Parathyroid adenoma (tissue), 2 donors: Measurements from ENCODE around the gene EPAS1.
A peak's percentile ranks its signal among the peaks of the same experiment; 100 is the strongest.

ENCODE experiments used
- H2AFZ ChIP-seq: fragments of 300-600 bp; sonication (generic); one replicate; pipeline ENCODE4 v1.7.0; 2017; ENCODE audit warnings: antibody characterized with exemption, mild to moderate bottlenecking
- H3K27ac ChIP-seq: fragments of 300-600 bp; sonication (generic); one replicate; pipeline ENCODE4 v1.7.0; 2017
- H3K27me3 ChIP-seq: fragments of 300-600 bp; sonication (generic); one replicate; pipeline ENCODE4 v1.7.0; 2017; ENCODE audit warnings: low read length; ENCODE audit not compliant: control insufficient read depth, insufficient read depth
- H3K36me3 ChIP-seq: fragments of 300-600 bp; sonication (generic); one replicate; pipeline ENCODE4 v1.7.0; 2017; ENCODE audit warnings: low read length; ENCODE audit not compliant: control insufficient read depth, insufficient read depth
- H3K4me1 ChIP-seq: fragments of 300-600 bp; sonication (generic); one replicate; pipeline ENCODE4 v1.7.0; 2017; ENCODE audit warnings: control low read depth
- H3K4me2 ChIP-seq: fragments of 300-600 bp; sonication (generic); one replicate; pipeline ENCODE4 v1.7.0; 2017; ENCODE audit warnings: low read length
- H3K4me3 ChIP-seq: fragments of 300-600 bp; sonication (generic); one replicate; pipeline ENCODE4 v1.7.0; 2017; ENCODE audit warnings: low read depth, low read length
- H3K79me2 ChIP-seq: fragments of 300-600 bp; sonication (generic); one replicate; pipeline ENCODE4 v1.7.0; 2017; ENCODE audit warnings: control low read depth
- H3K9ac ChIP-seq: fragments of 300-600 bp; sonication (generic); one replicate; pipeline ENCODE4 v1.7.0; 2017; ENCODE audit warnings: mild to moderate bottlenecking
- H3K9me3 ChIP-seq: fragments of 300-600 bp; sonication (generic); one replicate; pipeline ENCODE4 v1.7.0; 2017; ENCODE audit warnings: low read length; ENCODE audit not compliant: control insufficient read depth
- TF ChIP-seq, protein P1 (sequence below): fragments of 300-600 bp; sonication (generic); IDR thresholded peaks from one replicate; pipeline ENCODE4 v1.7.0; 2017; ENCODE audit warnings: antibody characterized with exemption, mild to moderate bottlenecking
- donor health status: primary hyperparathyroidism.

EPAS1 gene

GRCh38 chr2:46334389-46335271 is 37.4 kb downstream of the EPAS1 start:
- Histone ChIP-seq H3K4me1 (peaks cover 98% of the 10 kb centered on the region), H3K9me3 (no peaks in the 10 kb centered on the region), H3K4me3 (peak overlapping the region; percentile 3), H3K79me2 (peaks cover 37% of the 10 kb centered on the region), H3K9ac (no peak overlapping the region), H3K27ac (peak overlapping the region; percentile 55), H3K36me3 (no peaks in the 10 kb centered on the region), H3K27me3 (no peaks in the 10 kb centered on the region), H2AFZ (no peak overlapping the region), H3K4me2 (peak overlapping the region; percentile 16)
- TF ChIP-seq, protein P1, sequence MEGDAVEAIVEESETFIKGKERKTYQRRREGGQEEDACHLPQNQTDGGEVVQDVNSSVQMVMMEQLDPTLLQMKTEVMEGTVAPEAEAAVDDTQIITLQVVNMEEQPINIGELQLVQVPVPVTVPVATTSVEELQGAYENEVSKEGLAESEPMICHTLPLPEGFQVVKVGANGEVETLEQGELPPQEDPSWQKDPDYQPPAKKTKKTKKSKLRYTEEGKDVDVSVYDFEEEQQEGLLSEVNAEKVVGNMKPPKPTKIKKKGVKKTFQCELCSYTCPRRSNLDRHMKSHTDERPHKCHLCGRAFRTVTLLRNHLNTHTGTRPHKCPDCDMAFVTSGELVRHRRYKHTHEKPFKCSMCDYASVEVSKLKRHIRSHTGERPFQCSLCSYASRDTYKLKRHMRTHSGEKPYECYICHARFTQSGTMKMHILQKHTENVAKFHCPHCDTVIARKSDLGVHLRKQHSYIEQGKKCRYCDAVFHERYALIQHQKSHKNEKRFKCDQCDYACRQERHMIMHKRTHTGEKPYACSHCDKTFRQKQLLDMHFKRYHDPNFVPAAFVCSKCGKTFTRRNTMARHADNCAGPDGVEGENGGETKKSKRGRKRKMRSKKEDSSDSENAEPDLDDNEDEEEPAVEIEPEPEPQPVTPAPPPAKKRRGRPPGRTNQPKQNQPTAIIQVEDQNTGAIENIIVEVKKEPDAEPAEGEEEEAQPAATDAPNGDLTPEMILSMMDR = no peak

DNA sequence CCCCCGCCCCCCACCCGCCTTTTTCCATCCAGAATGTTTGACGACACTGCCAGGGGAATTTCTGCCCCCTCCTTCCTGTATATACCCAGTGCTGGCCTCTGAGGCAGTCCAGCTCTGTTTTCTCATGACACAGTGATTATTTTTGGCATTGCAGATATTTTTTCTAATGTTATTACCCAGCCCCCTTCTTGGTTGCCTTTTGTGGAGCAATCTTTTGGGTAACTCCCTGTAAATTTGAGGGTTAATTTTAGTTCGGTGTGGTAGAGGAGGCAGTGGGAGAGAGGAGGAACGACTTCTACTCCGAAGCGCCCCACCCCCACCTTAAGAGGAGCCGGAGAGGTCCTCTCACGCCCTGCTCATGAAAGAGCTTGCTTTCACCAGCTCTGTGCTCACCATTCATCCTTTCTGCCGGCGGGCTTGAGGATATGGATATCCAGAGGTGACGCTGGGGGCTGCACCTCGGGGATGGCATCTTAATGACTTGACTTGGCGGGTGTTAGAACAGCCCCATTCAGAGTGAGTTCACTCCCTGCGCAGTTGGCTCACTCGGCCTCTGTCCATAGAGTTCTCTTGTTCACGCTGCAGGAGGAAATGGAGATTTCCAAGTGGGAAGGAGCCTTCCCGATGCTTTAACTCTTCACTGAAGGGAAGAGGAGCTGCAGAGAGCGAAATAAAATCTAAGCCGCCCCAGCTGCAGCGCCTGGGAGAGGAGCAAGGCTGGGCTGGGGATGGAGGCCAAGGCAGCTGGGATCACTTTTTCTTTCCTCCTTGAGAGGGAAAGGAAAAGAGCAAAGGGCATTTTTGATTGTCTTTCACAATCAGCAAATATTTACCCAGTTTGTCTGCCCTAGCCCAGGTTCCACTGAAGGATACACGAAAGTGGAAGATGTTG is 38.4 kb downstream of the EPAS1 start:
- Histone ChIP-seq H2AFZ (no peak overlapping the region), H3K4me1 (peaks cover 98% of the 10 kb centered on the region), H3K4me3 (no peak overlapping the region), H3K36me3 (no peaks in the 10 kb centered on the region), H3K9ac (no peak overlapping the region), H3K79me2 (peaks cover 36% of the 10 kb centered on the region), H3K27ac (peak overlapping the region; percentile 55), H3K4me2 (peak overlapping the region; percentile 16), H3K9me3 (no peaks in the 10 kb centered on the region), H3K27me3 (no peaks in the 10 kb centered on the region)
- TF ChIP-seq, protein P1 = no peak

- Histone ChIP-seq H3K79me2 (peaks cover 43% of the 10 kb centered on the region), H3K27ac (peak overlapping the region; percentile 6), H3K9ac (no peak overlapping the region), H3K36me3 (no peaks in the 10 kb centered on the region), H3K4me3 (no peak overlapping the region), H3K4me1 (peaks cover 98% of the 10 kb centered on the region), H3K9me3 (no peaks in the 10 kb centered on the region), H3K27me3 (no peaks in the 10 kb centered on the region), H2AFZ (no peak overlapping the region), H3K4me2 (peak overlapping the region; percentile 29)
- TF ChIP-seq, protein P1 = no peak
These were observed 39.2 kb downstream of the EPAS1 start for GRCh38 chr2:46336283-46336959.

DNA sequence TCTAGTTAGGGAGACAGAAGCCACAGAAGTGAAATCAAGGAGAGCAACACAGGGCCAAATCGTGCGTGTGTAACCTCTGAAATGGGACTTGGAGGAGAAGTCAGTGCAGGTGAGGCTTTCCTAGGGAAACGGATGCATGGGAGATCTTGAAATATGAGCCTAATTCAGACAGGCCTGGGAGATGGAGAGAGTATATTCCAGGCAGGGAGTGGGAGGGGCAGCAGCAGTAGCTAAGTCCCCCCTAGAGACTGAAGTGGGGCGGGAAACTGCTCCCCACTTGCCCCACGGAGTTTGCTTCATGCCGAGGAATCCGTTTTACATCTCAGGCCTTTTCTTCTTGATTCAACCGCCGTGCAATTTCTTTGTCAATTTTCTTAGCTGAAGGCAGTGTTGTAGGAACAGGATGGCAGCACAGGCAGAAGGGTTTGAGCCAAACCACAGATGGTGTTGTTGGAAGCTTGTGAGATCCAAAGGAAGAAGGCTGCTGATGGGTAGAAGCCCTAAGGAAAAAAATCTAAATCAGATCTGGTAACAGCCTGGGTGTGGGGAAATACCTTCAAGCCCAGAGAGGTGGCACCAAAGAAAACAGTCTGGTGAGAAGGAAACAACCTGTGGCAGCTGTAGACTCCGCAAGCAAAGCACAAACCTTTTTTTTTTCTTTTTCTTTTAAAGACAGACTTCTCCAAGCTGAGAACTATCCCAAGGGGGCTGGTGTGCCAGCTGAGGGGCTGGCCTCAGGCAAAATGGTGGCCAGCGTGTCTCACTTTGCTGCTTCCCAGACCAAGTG is 40.2 kb downstream of the EPAS1 start:
- Histone ChIP-seq H3K4me3 (no peak overlapping the region), H3K27me3 (no peaks in the 10 kb centered on the region), H2AFZ (no peak overlapping the region), H3K4me2 (peak overlapping the region; percentile 29), H3K36me3 (no peaks in the 10 kb centered on the region), H3K9me3 (no peaks in the 10 kb centered on the region), H3K79me2 (peaks cover 43% of the 10 kb centered on the region), H3K27ac (peak overlapping the region; percentile 6), H3K9ac (no peak overlapping the region), H3K4me1 (peaks cover 99% of the 10 kb centered on the region)
- TF ChIP-seq, protein P1 = no peak
